K562 (cell line): Measurements from ENCODE around the gene UCP3. TPM values are rescaled to one million over a fixed set of nuclear protein-coding genes. Genes with fewer than 3 reads are reported as not detected.
A peak's percentile ranks its signal among the peaks of the same experiment; 100 is the strongest.

Experiments
- E2F3 ChIP-seq: fragments of 250-450 bp; sonication (Bioruptor Pico); IDR thresholded peaks from 2 replicates; pipeline ENCODE4 v1.4.0; 2020; ENCODE audit warnings: mild to moderate bottlenecking
- ETV5 ChIP-seq: sonication (generic); formaldehyde crosslinking; IDR thresholded peaks from 2 replicates; pipeline ENCODE4 v1.4.0; 2020; ENCODE audit warnings: low read depth, mild to moderate bottlenecking, missing genetic modification reagents
- FOXK2 ChIP-seq, 2 experiments: fragments of 450-650 bp; IDR thresholded peaks in 1 of 2; conservative IDR thresholded peaks in 1 of 2; 2 replicates each; pipeline ENCODE4 v1.6.1; 2016; ENCODE audit warnings: low read depth in 2 of 2, mild to moderate bottlenecking in 1 of 2
- GTF2F1 ChIP-seq: IDR thresholded peaks from 2 replicates; pipeline ENCODE4 v1.6.1; 2011; ENCODE audit warnings: low read depth, low read length, improper control_type of control experiment
- MCM5 ChIP-seq: fragments of 450-650 bp; IDR thresholded peaks from 2 replicates; pipeline ENCODE4 v1.6.1; 2016; ENCODE audit warnings: low read depth
- SMAD4 ChIP-seq: fragments of 250-450 bp; sonication (Bioruptor Pico); conservative IDR thresholded peaks from 2 replicates; pipeline ENCODE4 v1.8.0; 2021; ENCODE audit warnings: inconsistent platforms, mild to moderate bottlenecking, moderate library complexity
- TEAD4 ChIP-seq, 2 experiments: sonication (generic) in 1 of 2; formaldehyde crosslinking in 1 of 2; IDR thresholded peaks; 2 replicates each; pipeline versions ENCODE4 v1.6.1 to v1.8.0; 2012 to 2022; ENCODE audit warnings: borderline replicate concordance in 1 of 2, inconsistent platforms in 1 of 2, low read length in 1 of 2, mild to moderate bottlenecking in 1 of 2, missing genetic modification reagents in 1 of 2
- YY1 ChIP-seq, 3 experiments: IDR thresholded peaks; 2 replicates each; pipeline ENCODE4 v1.6.1; 2011; ENCODE audit warnings: low read length in 2 of 3, mild to moderate bottlenecking in 2 of 3, moderate library complexity in 2 of 3, borderline replicate concordance in 1 of 3, control low read depth in 1 of 3, low read depth in 1 of 3; ENCODE audit not compliant: insufficient read depth in 3 of 3, insufficient replicate concordance in 2 of 3, control insufficient read depth in 1 of 3, insufficient read length in 1 of 3; ENCODE audit errors: extremely low read depth in 1 of 3
- ZC3H4 ChIP-seq: sonication (generic); formaldehyde crosslinking; IDR thresholded peaks from 2 replicates; pipeline ENCODE4 v1.9.0; 2021; ENCODE audit warnings: missing genetic modification reagents, borderline replicate concordance
- ZNF551 ChIP-seq: fragments of 250-450 bp; sonication (Bioruptor Pico); IDR thresholded peaks from 2 replicates; pipeline ENCODE4 v1.5.0; 2021; ENCODE audit warnings: mild to moderate bottlenecking, moderate library complexity
- ZNF583 ChIP-seq: fragments of 250-450 bp; sonication (Bioruptor Pico); IDR thresholded peaks from 2 replicates; pipeline ENCODE4 v1.4.0; 2020
- polyA plus RNA-seq, 8 experiments: library from polyadenylated mRNA; depleted of rRNA in 4 of 8; stranded (reverse) in 5 of 8; unstranded in 3 of 8; fragments of >200 nt; fragmentation: Nextera tagmentation in 2 of 8; fragmentation: Illumina TruSeq in 1 of 8; extraction: Ambion mirVana in 2 of 8; extraction: Trizol in 1 of 8; gene quantifications; 2 replicates each; pipeline versions ENCODE4 v1.2.1 to v1.2.3, GENCODE V29; 2011 to 2014; ENCODE audit warnings: inconsistent platforms in 1 of 8, missing spikeins in 1 of 8
- total RNA-seq, 7 experiments: library from RNA; depleted of rRNA in 6 of 7; stranded (reverse); fragments of >200 nt in 6 of 7; fragmentation: Illumina TruSeq in 2 of 7; extraction: Trizol in 2 of 7; gene quantifications; 2 replicates each; pipeline versions ENCODE4 v1.2.1 to v1.2.3, GENCODE V29; 2011 to 2021; ENCODE audit warnings: low replicate concordance in 1 of 7
- TF ChIP-seq, protein P1 (sequence below): sonication (generic); formaldehyde crosslinking; IDR thresholded peaks from 2 replicates; pipeline ENCODE4 v1.8.1; 2023; ENCODE audit warnings: mild to moderate bottlenecking, missing genetic modification reagents
- TF ChIP-seq, protein P2 (sequence below): sonication (generic); formaldehyde crosslinking; IDR thresholded peaks from 2 replicates; pipeline ENCODE4 v1.8.1; 2023; ENCODE audit warnings: missing genetic modification reagents, mild to moderate bottlenecking, borderline replicate concordance
- TF ChIP-seq, protein P3 (sequence below): fragments of 250-450 bp; sonication (Bioruptor Pico); IDR thresholded peaks from 2 replicates; pipeline ENCODE4 v1.8.0; 2022; ENCODE audit warnings: moderate library complexity, mild to moderate bottlenecking, inconsistent platforms
- TF ChIP-seq, protein P4 (sequence below): fragments of 250-450 bp; sonication (Bioruptor Pico); IDR thresholded peaks from 2 replicates; pipeline ENCODE4 v1.8.0; 2021; ENCODE audit warnings: moderate library complexity, mild to moderate bottlenecking, inconsistent platforms

Gene UCP3
- total and polyA plus RNA-seq, 9 of the 15 experiments (the other 6 are each of a cell fraction or from before 2014, with no cell fraction given) = 0.05 to 0.65 (median 0.25) TPM; not detected in 2

DNA sequence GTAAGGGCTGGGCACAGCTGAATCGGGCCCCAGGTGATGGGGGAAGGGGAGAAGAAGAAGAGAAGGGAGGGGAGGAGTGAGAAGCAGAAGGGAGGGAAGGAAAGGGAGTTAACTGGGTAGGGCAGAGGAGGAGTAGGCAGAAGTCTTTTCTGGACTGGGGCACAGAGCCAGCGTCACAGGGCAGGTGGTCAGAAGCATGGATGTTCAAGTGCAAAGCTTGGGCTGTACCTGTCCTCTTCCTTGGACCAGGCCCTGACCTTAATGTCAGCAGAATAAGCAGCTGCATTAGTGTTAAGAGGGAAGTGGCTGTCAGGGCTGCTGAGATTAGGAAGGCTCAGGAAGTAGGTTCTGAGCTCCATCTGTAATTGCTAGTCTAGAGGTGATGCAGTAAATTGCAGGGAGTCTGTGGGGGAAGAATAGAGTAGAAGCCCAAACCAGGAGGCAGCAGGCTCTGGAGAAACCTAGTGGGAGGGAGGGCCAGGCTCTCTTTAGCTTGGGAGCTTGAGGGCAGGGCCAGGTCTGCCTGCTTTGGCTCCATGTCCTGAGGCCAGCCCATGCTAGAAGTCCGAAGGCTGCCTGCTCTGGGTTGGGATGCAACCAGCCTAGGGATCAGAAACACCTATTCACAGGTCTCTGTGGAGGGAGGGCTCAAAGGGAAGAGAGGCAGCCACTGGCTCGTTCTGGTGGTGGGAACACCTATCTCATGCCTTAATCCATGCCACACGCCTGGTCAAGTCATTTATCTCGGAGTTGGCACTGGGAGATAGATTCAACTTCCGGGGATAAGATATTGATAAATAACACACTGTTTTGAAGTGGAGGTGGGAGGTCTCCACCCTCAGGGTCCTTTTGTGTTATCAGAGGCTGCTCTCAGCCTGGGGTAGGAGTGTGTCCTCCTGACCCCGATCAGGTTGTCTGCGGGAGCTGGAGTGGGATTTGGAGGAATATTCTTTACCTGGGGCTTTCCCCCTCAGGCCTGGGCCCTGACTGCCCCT lies 1.7 kb upstream of the UCP3 start (continued):
- TF ChIP-seq E2F3 (CRISPR knock-in tag) (no peak), SMAD4 (CRISPR knock-in tag) (no peak), MCM5 (no peak), YY1 (IDR thresholded peaks at IDR 0.05; ENCODE audit: borderline replicate concordance in 1 of 3, control insufficient read depth in 1 of 3, extremely low read depth in 1 of 3, insufficient read depth in 3 of 3, insufficient read length in 1 of 3, insufficient replicate concordance in 2 of 3, low read depth in 1 of 3, low read length in 2 of 3) (no peak), GTF2F1 (no peak), TEAD4 (IDR thresholded peaks at IDR 0.05; ENCODE audit: low read length) (peak; percentile 62), TEAD4 (CRISPR knock-in tag; IDR thresholded peaks at IDR 0.05; ENCODE audit: borderline replicate concordance) (no peak), ZNF551 (CRISPR knock-in tag) (no peak), ZNF583 (no peak), ZC3H4 (CRISPR knock-in tag) (no peak), FOXK2 (conservative IDR thresholded peaks at IDR 0.05 in 1 of 2, IDR thresholded peaks at IDR 0.05 in 1 of 2; ENCODE audit: low read depth in 2 of 2) (no peak), ETV5 (peak; percentile 65; the same call in 1 of the 2 replicates)
- TF ChIP-seq, protein P1, sequence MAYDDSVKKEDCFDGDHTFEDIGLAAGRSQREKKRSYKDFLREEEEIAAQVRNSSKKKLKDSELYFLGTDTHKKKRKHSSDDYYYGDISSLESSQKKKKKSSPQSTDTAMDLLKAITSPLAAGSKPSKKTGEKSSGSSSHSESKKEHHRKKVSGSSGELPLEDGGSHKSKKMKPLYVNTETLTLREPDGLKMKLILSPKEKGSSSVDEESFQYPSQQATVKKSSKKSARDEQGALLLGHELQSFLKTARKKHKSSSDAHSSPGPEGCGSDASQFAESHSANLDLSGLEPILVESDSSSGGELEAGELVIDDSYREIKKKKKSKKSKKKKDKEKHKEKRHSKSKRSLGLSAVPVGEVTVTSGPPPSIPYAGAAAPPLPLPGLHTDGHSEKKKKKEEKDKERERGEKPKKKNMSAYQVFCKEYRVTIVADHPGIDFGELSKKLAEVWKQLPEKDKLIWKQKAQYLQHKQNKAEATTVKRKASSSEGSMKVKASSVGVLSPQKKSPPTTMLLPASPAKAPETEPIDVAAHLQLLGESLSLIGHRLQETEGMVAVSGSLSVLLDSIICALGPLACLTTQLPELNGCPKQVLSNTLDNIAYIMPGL (CRISPR knock-in tag) = no peak
- TF ChIP-seq, protein P2, sequence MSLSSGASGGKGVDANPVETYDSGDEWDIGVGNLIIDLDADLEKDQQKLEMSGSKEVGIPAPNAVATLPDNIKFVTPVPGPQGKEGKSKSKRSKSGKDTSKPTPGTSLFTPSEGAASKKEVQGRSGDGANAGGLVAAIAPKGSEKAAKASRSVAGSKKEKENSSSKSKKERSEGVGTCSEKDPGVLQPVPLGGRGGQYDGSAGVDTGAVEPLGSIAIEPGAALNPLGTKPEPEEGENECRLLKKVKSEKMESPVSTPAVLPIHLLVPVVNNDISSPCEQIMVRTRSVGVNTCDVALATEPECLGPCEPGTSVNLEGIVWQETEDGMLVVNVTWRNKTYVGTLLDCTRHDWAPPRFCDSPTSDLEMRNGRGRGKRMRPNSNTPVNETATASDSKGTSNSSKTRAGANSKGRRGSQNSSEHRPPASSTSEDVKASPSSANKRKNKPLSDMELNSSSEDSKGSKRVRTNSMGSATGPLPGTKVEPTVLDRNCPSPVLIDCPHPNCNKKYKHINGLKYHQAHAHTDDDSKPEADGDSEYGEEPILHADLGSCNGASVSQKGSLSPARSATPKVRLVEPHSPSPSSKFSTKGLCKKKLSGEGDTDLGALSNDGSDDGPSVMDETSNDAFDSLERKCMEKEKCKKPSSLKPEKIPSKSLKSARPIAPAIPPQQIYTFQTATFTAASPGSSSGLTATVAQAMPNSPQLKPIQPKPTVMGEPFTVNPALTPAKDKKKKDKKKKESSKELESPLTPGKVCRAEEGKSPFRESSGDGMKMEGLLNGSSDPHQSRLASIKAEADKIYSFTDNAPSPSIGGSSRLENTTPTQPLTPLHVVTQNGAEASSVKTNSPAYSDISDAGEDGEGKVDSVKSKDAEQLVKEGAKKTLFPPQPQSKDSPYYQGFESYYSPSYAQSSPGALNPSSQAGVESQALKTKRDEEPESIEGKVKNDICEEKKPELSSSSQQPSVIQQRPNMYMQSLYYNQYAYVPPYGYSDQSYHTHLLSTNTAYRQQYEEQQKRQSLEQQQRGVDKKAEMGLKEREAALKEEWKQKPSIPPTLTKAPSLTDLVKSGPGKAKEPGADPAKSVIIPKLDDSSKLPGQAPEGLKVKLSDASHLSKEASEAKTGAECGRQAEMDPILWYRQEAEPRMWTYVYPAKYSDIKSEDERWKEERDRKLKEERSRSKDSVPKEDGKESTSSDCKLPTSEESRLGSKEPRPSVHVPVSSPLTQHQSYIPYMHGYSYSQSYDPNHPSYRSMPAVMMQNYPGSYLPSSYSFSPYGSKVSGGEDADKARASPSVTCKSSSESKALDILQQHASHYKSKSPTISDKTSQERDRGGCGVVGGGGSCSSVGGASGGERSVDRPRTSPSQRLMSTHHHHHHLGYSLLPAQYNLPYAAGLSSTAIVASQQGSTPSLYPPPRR (CRISPR knock-in tag) = no peak
- TF ChIP-seq, protein P3, sequence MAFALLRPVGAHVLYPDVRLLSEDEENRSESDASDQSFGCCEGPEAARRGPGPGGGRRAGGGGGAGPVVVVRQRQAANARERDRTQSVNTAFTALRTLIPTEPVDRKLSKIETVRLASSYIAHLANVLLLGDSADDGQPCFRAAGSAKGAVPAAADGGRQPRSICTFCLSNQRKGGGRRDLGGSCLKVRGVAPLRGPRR (CRISPR knock-in tag) = no peak
- TF ChIP-seq, protein P4, sequence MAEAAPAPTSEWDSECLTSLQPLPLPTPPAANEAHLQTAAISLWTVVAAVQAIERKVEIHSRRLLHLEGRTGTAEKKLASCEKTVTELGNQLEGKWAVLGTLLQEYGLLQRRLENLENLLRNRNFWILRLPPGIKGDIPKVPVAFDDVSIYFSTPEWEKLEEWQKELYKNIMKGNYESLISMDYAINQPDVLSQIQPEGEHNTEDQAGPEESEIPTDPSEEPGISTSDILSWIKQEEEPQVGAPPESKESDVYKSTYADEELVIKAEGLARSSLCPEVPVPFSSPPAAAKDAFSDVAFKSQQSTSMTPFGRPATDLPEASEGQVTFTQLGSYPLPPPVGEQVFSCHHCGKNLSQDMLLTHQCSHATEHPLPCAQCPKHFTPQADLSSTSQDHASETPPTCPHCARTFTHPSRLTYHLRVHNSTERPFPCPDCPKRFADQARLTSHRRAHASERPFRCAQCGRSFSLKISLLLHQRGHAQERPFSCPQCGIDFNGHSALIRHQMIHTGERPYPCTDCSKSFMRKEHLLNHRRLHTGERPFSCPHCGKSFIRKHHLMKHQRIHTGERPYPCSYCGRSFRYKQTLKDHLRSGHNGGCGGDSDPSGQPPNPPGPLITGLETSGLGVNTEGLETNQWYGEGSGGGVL = no peak
